HepG2 (cell line): ENCODE results near the gene CBY2. TPM values are rescaled to one million over a fixed set of nuclear protein-coding genes. Genes with fewer than 3 reads are reported as not detected.

Experiments used
- ATAC-seq: fragments of 200-7000 bp; cut with Tn5 transposase; 3 replicates; pipeline ENCODE4 v1.9.1; 2020; ENCODE audit warnings: mild to moderate bottlenecking, moderate library complexity
- BruUV-seq: library from RNA; stranded (reverse); fragments of 400-500 nt; replicated peaks from 2 replicates; lab custom pipeline; 2021; lab: Mats Ljungman, UMichigan
- CTCF ChIA-PET: fragments of 300-600 bp; formaldehyde crosslinking; extraction: SDS; loops from one replicate; lab custom pipeline; 2021; ENCODE audit warnings: low total read pairs, inconsistent platforms, low intra/inter-chr PET ratio; lab: Yijun Ruan, JAX
- POLR2A ChIA-PET: fragments of 350-600 bp; sonication (Branson Sonifier 250); formaldehyde crosslinking; loops from one replicate; lab custom pipeline; 2020; ENCODE audit warnings: antibody characterized with exemption, inconsistent platforms; lab: Yijun Ruan, JAX
- DNase-seq: peaks from one replicate; pipeline ENCODE4 v3.0.0-alpha.2; 2015; ENCODE audit warnings: low spot score
- FAIRE-seq: peaks from 3 replicates; lab custom pipeline; 2011; peaks lifted over from hg19 to GRCh38; lab: Jason Lieb, UNC
- H2AFZ ChIP-seq: one replicate; pipeline ENCODE4 v1.6.1; 2011; ENCODE audit warnings: low read length, inconsistent platforms
- H3K27ac ChIP-seq: fragments of 300-600 bp; 3 replicates; pipeline ENCODE4 v1.8.0; 2011; ENCODE audit warnings: mixed run types, mild to moderate bottlenecking, mixed read lengths, low read length, inconsistent platforms; ENCODE audit not compliant: insufficient read depth; ENCODE audit errors: extremely low read length
- H3K27me3 ChIP-seq, 2 experiments: fragments of 200-600 bp in 1 of 2; 2 replicates in 1 of 2; 3 replicates in 1 of 2; pipeline versions ENCODE4 v1.6.0 to v1.8.0; 2011; ENCODE audit warnings: low read length in 2 of 2, mild to moderate bottlenecking in 2 of 2, moderate library complexity in 2 of 2, inconsistent platforms in 1 of 2; ENCODE audit not compliant: insufficient read depth in 2 of 2, control insufficient read depth in 1 of 2
- H3K36me3 ChIP-seq, 2 experiments: fragments of 200-600 bp in 1 of 2; replicated peaks in 1 of 2; 2 replicates in 1 of 2; 3 replicates in 1 of 2; pipeline versions ENCODE4 v1.5.1 to v1.8.0; 2011; ENCODE audit warnings: low read length in 2 of 2, inconsistent platforms in 1 of 2; ENCODE audit not compliant: insufficient read depth in 2 of 2, control insufficient read depth in 1 of 2
- H3K4me1 ChIP-seq: 2 replicates; pipeline ENCODE4 v1.5.1; 2012; ENCODE audit warnings: low read length, inconsistent platforms; ENCODE audit not compliant: insufficient read depth
- H3K4me2 ChIP-seq: 2 replicates; pipeline ENCODE4 v1.6.0; 2011; ENCODE audit warnings: low read depth, low read length, inconsistent platforms
- H3K4me3 ChIP-seq, 3 experiments: fragments of 200-600 bp in 1 of 3; sonication (generic), shearing (Covaris generic) in 1 of 3; replicated peaks in 1 of 3; 2 replicates each; pipeline ENCODE4 v1.5.1; 2011 to 2016; ENCODE audit warnings: low read length in 3 of 3, inconsistent platforms in 2 of 3, low read depth in 2 of 3, mild to moderate bottlenecking in 2 of 3, control low read depth in 1 of 3, mixed read lengths in 1 of 3; ENCODE audit not compliant: insufficient read depth in 1 of 3
- H3K79me2 ChIP-seq: one replicate; pipeline ENCODE4 v1.6.1; 2011; ENCODE audit warnings: low read length, inconsistent platforms; ENCODE audit not compliant: insufficient read depth
- H3K9ac ChIP-seq: 2 replicates; pipeline ENCODE4 v1.6.0; 2011; ENCODE audit warnings: mild to moderate bottlenecking, low read depth, low read length, inconsistent platforms; ENCODE audit not compliant: insufficient read depth
- H3K9me3 ChIP-seq: 2 replicates; pipeline ENCODE4 v1.5.1; 2012; ENCODE audit warnings: mild to moderate bottlenecking, low read length
- H4K20me1 ChIP-seq: 2 replicates; pipeline ENCODE4 v1.6.0; 2011; ENCODE audit warnings: inconsistent platforms, mild to moderate bottlenecking, low read length, moderate library complexity; ENCODE audit not compliant: insufficient read depth
- BATF2 ChIP-seq: sonication (generic); formaldehyde crosslinking; IDR thresholded peaks from 2 replicates; pipeline ENCODE4 v1.8.0; 2022; ENCODE audit warnings: mild to moderate bottlenecking, missing genetic modification reagents, moderate library complexity
- CEBPB ChIP-seq: IDR thresholded peaks from 2 replicates; pipeline ENCODE4 v1.6.1; 2011; ENCODE audit warnings: low read depth, low read length, improper control_type of control experiment, borderline replicate concordance
- FOXO1 ChIP-seq: sonication (generic); formaldehyde crosslinking; IDR thresholded peaks from 2 replicates; pipeline ENCODE4 v1.4.0; 2020; ENCODE audit warnings: missing genetic modification reagents
- HNF4G ChIP-seq, 2 experiments: sonication (generic) in 1 of 2; formaldehyde crosslinking in 1 of 2; IDR thresholded peaks; 2 replicates each; pipeline versions ENCODE4 v1.4.0 to v1.6.1; 2011 to 2020; ENCODE audit warnings: borderline replicate concordance in 2 of 2, low read depth in 2 of 2, mild to moderate bottlenecking in 2 of 2, low read length in 1 of 2, missing genetic modification reagents in 1 of 2, moderate library complexity in 1 of 2
- NBN ChIP-seq: fragments of 450-650 bp; conservative IDR thresholded peaks from 2 replicates; pipeline ENCODE4 v1.6.1; 2017
- NFE2L2 ChIP-seq: fragments of 150-350 bp; IDR thresholded peaks from 2 replicates; pipeline ENCODE4 v1.6.1; 2014; ENCODE audit warnings: low read length
- NR0B2 ChIP-seq: sonication (generic); formaldehyde crosslinking; IDR thresholded peaks from 2 replicates; pipeline ENCODE4 v1.4.0; 2020; ENCODE audit warnings: mild to moderate bottlenecking, missing genetic modification reagents
- ONECUT2 ChIP-seq: sonication (generic); formaldehyde crosslinking; IDR thresholded peaks from 2 replicates; pipeline ENCODE4 v1.4.0; 2020; ENCODE audit warnings: missing genetic modification reagents
- PHF21A ChIP-seq: sonication (generic); formaldehyde crosslinking; IDR thresholded peaks from 2 replicates; pipeline ENCODE4 v1.5.0; 2020; ENCODE audit warnings: mild to moderate bottlenecking, missing genetic modification reagents
- REXO4 ChIP-seq: sonication (generic); formaldehyde crosslinking; IDR thresholded peaks from 2 replicates; pipeline ENCODE4 v1.8.0; 2022; ENCODE audit warnings: missing genetic modification reagents, mild to moderate bottlenecking, borderline replicate concordance
- SAFB2 ChIP-seq: sonication (generic); formaldehyde crosslinking; IDR thresholded peaks from 2 replicates; pipeline ENCODE4 v1.5.1; 2020; ENCODE audit warnings: missing genetic modification reagents, low read depth, mild to moderate bottlenecking, borderline replicate concordance
- SCMH1 ChIP-seq: sonication (generic); formaldehyde crosslinking; IDR thresholded peaks from 2 replicates; pipeline ENCODE4 v1.9.0; 2021; ENCODE audit warnings: missing genetic modification reagents, mild to moderate bottlenecking, borderline replicate concordance
- ZBTB37 ChIP-seq: sonication (generic); formaldehyde crosslinking; IDR thresholded peaks from 2 replicates; pipeline ENCODE4 v1.4.0; 2020; ENCODE audit warnings: mild to moderate bottlenecking, missing genetic modification reagents
- ZFP1 ChIP-seq: IDR thresholded peaks from 2 replicates; pipeline ENCODE4 v1.6.1; 2016
- ZIK1 ChIP-seq: sonication (generic); formaldehyde crosslinking; IDR thresholded peaks from 2 replicates; pipeline ENCODE4 v1.5.0; 2020; ENCODE audit warnings: mild to moderate bottlenecking, low read depth, missing genetic modification reagents, borderline replicate concordance
- ZNF282 ChIP-seq: fragments of 450-650 bp; IDR thresholded peaks from 2 replicates; pipeline ENCODE4 v1.6.1; 2018; ENCODE audit not compliant: partially characterized antibody
- ZNF367 ChIP-seq: sonication (generic); formaldehyde crosslinking; IDR thresholded peaks from 2 replicates; pipeline ENCODE4 v1.4.0; 2020; ENCODE audit warnings: missing genetic modification reagents, borderline replicate concordance
- ZNF503 ChIP-seq: sonication (generic); formaldehyde crosslinking; IDR thresholded peaks from 2 replicates; pipeline ENCODE4 v1.4.0; 2020; ENCODE audit warnings: missing genetic modification reagents
- ZNF672 ChIP-seq: sonication (generic); formaldehyde crosslinking; IDR thresholded peaks from 2 replicates; pipeline ENCODE4 v1.8.1; 2022; ENCODE audit warnings: missing genetic modification reagents
- WGBS: methylation state at CpG from one replicate; pipeline ENCODE4 v1.1.6; 2017; ENCODE audit warnings: low lambda C conversion rate; 5-methylcytosine and 5-hydroxymethylcytosine counted together
- in situ Hi-C: cut with HindIII; loops from 2 replicates; pipeline ENCODE4 v1.10.0; 2017; ENCODE audit warnings: low pct_unique_long_range_greater_than_20kb; ENCODE audit not compliant: extremely low pct_ligation_motif_present
- intact Hi-C: fragments of 100-400 bp; cut with micrococcal nuclease; formaldehyde crosslinking; loops from one replicate; pipeline ENCODE4 v1.10.0; 2022; ENCODE audit not compliant: unreplicated experiment
- polyA plus RNA-seq, 8 experiments: library from polyadenylated mRNA; depleted of rRNA in 3 of 8; stranded (reverse) in 7 of 8; unstranded in 1 of 8; fragments of >200 nt; fragmentation: Illumina TruSeq in 4 of 8; extraction: Trizol in 4 of 8; gene quantifications; 2 replicates each; pipeline versions ENCODE4 v1.2.1 to v1.2.3, GENCODE V29; 2011 to 2016; ENCODE audit warnings: low read depth in 4 of 8, missing spikeins in 1 of 8, mixed read lengths in 1 of 8; ENCODE audit not compliant: insufficient read depth in 1 of 8
- total RNA-seq, 5 experiments: library from RNA; depleted of rRNA; stranded (reverse); fragments of >200 nt; fragmentation: Illumina TruSeq; extraction: Trizol; gene quantifications; 2 replicates each; pipeline ENCODE4 v1.2.3, GENCODE V29; 2016; ENCODE audit warnings: low read depth in 1 of 5

The CBY2 gene
- total and polyA plus RNA-seq, 2 of the 13 experiments (the other 11 are each of a cell fraction or from before 2014, with no cell fraction given) = not detected

- no peaks in the 10 kb centered on the region for H3K79me2 ChIP-seq
- POLR2A ChIA-PET = no interaction called here
Observed at GRCh38 chr13:45704854-45705695, 3.0 kb downstream of the CBY2 start.

GRCh38 chr13:45705918-45706317, 3.8 kb downstream of the CBY2 start:
- H3K4me1 ChIP-seq = no peaks in the 10 kb centered on the region
- H3K36me3 ChIP-seq = no peaks in the 10 kb centered on the region
- no peak for FAIRE-seq
- ChIA-PET POLR2A (no interaction called here), CTCF (no interaction called here)
- no peak overlapping the region for H3K4me2 ChIP-seq
- no peak for DNase-seq
- in situ Hi-C loops (no loop called here), intact Hi-C loops (no loop called here)
- no peak overlapping the region for H3K9ac ChIP-seq
- BruUV-seq = no TSS peak
- no peaks in the 10 kb centered on the region for H4K20me1 ChIP-seq
- H3K9me3 ChIP-seq = no peaks in the 10 kb centered on the region
- H3K27ac ChIP-seq = no peak overlapping the region
- no peaks in the 10 kb centered on the region for H3K79me2 ChIP-seq
- peaks cover 0 to 4% of the 10 kb centered on the region in 2 experiments; a peak in 2 of 5 replicates for H3K27me3 ChIP-seq
- no peak overlapping the region for H2AFZ ChIP-seq
- no peak for ATAC-seq
- no peak overlapping the region for H3K4me3 ChIP-seq
- TF ChIP-seq NFE2L2 (no peak), ZNF282 (no peak), BATF2 (CRISPR knock-in tag) (no peak), ZBTB37 (CRISPR knock-in tag) (no peak), ZNF503 (no peak), NR0B2 (CRISPR knock-in tag) (no peak), ZFP1 (CRISPR knock-in tag) (no peak), ONECUT2 (no peak)

More at GRCh38 chr13:45704854-45705695, 3.0 kb downstream of the CBY2 start:
- 15% methylated on average over 7 of the region's 7 CpGs for WGBS
- ATAC-seq = no peak
- H3K9me3 ChIP-seq = no peaks in the 10 kb centered on the region
- no TSS peak for BruUV-seq
- no peak overlapping the region for H3K27ac ChIP-seq
- DNase-seq = no peak
- no peaks in the 10 kb centered on the region for H4K20me1 ChIP-seq
- in situ Hi-C loops = no loop called here
- no peak overlapping the region for H3K4me2 ChIP-seq
- peaks cover 0 to 4% of the 10 kb centered on the region in 2 experiments; a peak in 1 of 5 replicates for H3K27me3 ChIP-seq
- CTCF ChIA-PET = no interaction called here
- H3K9ac ChIP-seq = no peak overlapping the region
- no peaks in the 10 kb centered on the region for H3K36me3 ChIP-seq
- intact Hi-C loops = no loop called here
- TF ChIP-seq ZIK1 (CRISPR knock-in tag) = no peak
- TF ChIP-seq SCMH1 = no peak
- TF ChIP-seq ZNF367 = no peak
- no peak for TF ChIP-seq FOXO1 (CRISPR knock-in tag)
- TF ChIP-seq CEBPB = no peak
- no peak for TF ChIP-seq REXO4
- TF ChIP-seq ZNF282 = no peak
- no peak for TF ChIP-seq PHF21A (CRISPR knock-in tag)
- TF ChIP-seq ZNF672 (CRISPR knock-in tag) = no peak
- TF ChIP-seq NBN = no peak
- no peak for TF ChIP-seq SAFB2 (CRISPR knock-in tag)
- no peak for TF ChIP-seq HNF4G (IDR thresholded peaks at IDR 0.05; ENCODE audit: borderline replicate concordance, low read depth, low read length)
- TF ChIP-seq HNF4G (CRISPR knock-in tag; IDR thresholded peaks at IDR 0.05; ENCODE audit: borderline replicate concordance, low read depth) = no peak
- no peak overlapping the region for H3K4me3 ChIP-seq
- no peak overlapping the region for H2AFZ ChIP-seq
- no peak for FAIRE-seq
- no peaks in the 10 kb centered on the region for H3K4me1 ChIP-seq
